Neutrophil (primary cell): Measurements from ENCODE around the gene ZNF469.

Source experiments
- H3K27ac ChIP-seq: fragments of 200-600 bp; sonication (generic); 2 replicates; pipeline ENCODE4 v1.5.1; 2016; ENCODE audit warnings: mild to moderate bottlenecking, moderate library complexity
- H3K27me3 ChIP-seq: fragments of 200-600 bp; sonication (generic); 2 replicates; pipeline ENCODE4 v1.6.0; 2016; ENCODE audit warnings: mild to moderate bottlenecking
- H3K36me3 ChIP-seq: fragments of 200-600 bp; sonication (generic); 2 replicates; pipeline ENCODE4 v1.5.1; 2017
- H3K4me1 ChIP-seq, 2 experiments: fragments of 200-600 bp in 1 of 2; sonication (generic) in 1 of 2; 1 replicate in 1 of 2; 2 replicates in 1 of 2; pipeline versions ENCODE4 v1.5.1 to v1.6.1; 2013 to 2016; ENCODE audit warnings: low read depth in 1 of 2, low read length in 1 of 2, mild to moderate bottlenecking in 1 of 2, moderate library complexity in 1 of 2; ENCODE audit not compliant: control insufficient read depth in 1 of 2, insufficient read depth in 1 of 2
- H3K4me3 ChIP-seq, 2 experiments: fragments of 200-600 bp in 1 of 2; sonication (generic) in 1 of 2; 1 replicate in 1 of 2; 2 replicates in 1 of 2; pipeline ENCODE4 v1.5.1; 2013 to 2016; ENCODE audit warnings: low read depth in 1 of 2, low read length in 1 of 2, mild to moderate bottlenecking in 1 of 2, moderate library complexity in 1 of 2
- H3K9me3 ChIP-seq: fragments of 200-600 bp; sonication (generic); 2 replicates; pipeline ENCODE4 v1.5.1; 2016
- TF ChIP-seq, protein P1 (sequence below): fragments of 200-600 bp; sonication (generic); IDR thresholded peaks from 2 replicates; pipeline ENCODE4 v1.5.1; 2016; ENCODE audit warnings: antibody characterized with exemption

Gene ZNF469

GRCh38 chr16:88380099-88380498 is 2.7 kb upstream of the ZNF469 start:
- H3K4me3 ChIP-seq = no peak overlapping the region
- no peak overlapping the region for H3K27ac ChIP-seq
- TF ChIP-seq, protein P1, sequence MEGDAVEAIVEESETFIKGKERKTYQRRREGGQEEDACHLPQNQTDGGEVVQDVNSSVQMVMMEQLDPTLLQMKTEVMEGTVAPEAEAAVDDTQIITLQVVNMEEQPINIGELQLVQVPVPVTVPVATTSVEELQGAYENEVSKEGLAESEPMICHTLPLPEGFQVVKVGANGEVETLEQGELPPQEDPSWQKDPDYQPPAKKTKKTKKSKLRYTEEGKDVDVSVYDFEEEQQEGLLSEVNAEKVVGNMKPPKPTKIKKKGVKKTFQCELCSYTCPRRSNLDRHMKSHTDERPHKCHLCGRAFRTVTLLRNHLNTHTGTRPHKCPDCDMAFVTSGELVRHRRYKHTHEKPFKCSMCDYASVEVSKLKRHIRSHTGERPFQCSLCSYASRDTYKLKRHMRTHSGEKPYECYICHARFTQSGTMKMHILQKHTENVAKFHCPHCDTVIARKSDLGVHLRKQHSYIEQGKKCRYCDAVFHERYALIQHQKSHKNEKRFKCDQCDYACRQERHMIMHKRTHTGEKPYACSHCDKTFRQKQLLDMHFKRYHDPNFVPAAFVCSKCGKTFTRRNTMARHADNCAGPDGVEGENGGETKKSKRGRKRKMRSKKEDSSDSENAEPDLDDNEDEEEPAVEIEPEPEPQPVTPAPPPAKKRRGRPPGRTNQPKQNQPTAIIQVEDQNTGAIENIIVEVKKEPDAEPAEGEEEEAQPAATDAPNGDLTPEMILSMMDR = no peak
- H3K4me1 ChIP-seq = no peaks in the 10 kb centered on the region
- no peaks in the 10 kb centered on the region for H3K9me3 ChIP-seq
- H3K36me3 ChIP-seq = no peaks in the 10 kb centered on the region
- H3K27me3 ChIP-seq = peaks cover 40% of the 10 kb centered on the region

DNA sequence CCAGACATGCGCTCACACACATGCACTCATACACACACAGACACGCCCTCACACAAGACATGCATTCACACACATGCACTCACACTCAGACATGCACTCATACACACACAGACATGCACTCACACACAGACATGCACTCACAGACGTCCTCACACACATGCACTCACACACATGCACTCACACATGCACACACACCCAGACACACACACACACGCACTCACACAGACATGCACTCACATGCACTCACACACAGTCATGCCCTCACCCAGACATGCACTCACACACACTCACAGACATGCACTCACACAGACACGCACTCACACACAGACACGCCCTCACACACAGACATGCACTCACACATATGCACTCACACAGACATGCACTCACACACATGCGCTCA is 2.1 kb upstream of the ZNF469 start:
- Histone ChIP-seq H3K36me3 (no peaks in the 10 kb centered on the region), H3K4me1 (no peaks in the 10 kb centered on the region), H3K4me3 (no peak overlapping the region), H3K27me3 (peaks cover 45% of the 10 kb centered on the region), H3K27ac (no peak overlapping the region), H3K9me3 (no peaks in the 10 kb centered on the region)
- TF ChIP-seq, protein P1 = no peak

GRCh38 chr16:88381820-88382451 is 823 bp upstream of the ZNF469 start:
- Histone ChIP-seq H3K27ac (no peak overlapping the region), H3K4me3 (no peak overlapping the region), H3K9me3 (no peaks in the 10 kb centered on the region), H3K36me3 (no peaks in the 10 kb centered on the region), H3K4me1 (no peaks in the 10 kb centered on the region), H3K27me3 (peaks cover 57% of the 10 kb centered on the region)
- TF ChIP-seq, protein P1 = no peak

DNA sequence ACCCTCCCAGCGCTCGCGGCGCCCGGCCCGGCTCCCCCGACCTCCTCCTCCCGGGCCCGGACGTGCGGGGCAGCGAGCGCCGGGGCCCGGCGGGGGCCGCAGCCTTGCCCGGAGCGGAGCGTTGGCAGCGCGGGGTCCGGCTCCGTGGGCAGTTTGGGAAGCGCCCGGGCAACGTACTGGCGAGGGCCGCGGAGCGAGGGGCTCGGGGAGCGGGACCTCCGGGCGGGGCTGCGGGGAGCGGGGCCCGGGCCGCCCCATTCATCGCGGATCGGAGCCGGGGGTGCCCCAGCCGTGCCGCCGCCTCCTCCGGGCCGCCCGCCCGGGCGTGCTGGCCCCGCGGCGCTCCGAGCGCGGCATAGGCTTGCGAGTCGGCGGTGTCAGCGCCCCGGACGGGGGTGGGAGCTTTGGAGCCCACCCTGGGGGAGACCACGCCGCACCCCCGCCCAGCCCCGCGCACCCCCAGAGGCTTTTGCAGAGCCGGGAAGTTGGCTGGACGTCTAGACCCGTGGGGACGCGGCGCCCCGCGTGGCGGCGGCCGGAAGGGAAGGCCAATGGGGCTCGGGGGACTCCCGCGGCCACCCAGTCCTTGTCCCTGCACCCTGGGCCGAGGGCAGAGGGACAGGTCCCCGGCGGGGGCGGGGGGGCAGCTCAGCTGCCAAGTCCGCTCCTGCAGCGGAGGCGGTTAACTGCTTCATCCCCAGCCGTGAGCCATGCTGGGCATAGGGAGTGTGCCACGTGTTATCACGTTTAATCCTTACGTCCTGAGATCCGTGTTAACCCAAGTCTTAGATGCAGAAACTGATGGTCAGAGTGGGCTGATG is 852 bp downstream of the ZNF469 start:
- no peaks in the 10 kb centered on the region for H3K4me1 ChIP-seq
- H3K4me3 ChIP-seq = no peak overlapping the region
- TF ChIP-seq, protein P1 = no peak
- H3K36me3 ChIP-seq = no peaks in the 10 kb centered on the region
- no peaks in the 10 kb centered on the region for H3K9me3 ChIP-seq
- peaks cover 73% of the 10 kb centered on the region for H3K27me3 ChIP-seq
- no peak overlapping the region for H3K27ac ChIP-seq

- TF ChIP-seq, protein P1 = no peak
- H3K9me3 ChIP-seq = no peaks in the 10 kb centered on the region
- no peaks in the 10 kb centered on the region for H3K4me1 ChIP-seq
- no peak overlapping the region for H3K27ac ChIP-seq
- no peak overlapping the region for H3K4me3 ChIP-seq
- peaks cover 73% of the 10 kb centered on the region for H3K27me3 ChIP-seq
- no peaks in the 10 kb centered on the region for H3K36me3 ChIP-seq
Observed at GRCh38 chr16:88384222-88385111, 1.7 kb downstream of the ZNF469 start.
